ENCODE measurements around the gene RASA2. TPM values are rescaled to one million over a fixed set of nuclear protein-coding genes. Genes with fewer than 3 reads are reported as not detected.

Gene RASA2
- total and polyA plus RNA-seq, 9 of the 15 experiments (the other 6 are each of a cell fraction or from before 2014, with no cell fraction given), result 2.0 to 12.8 (median 9.5) TPM

DNA sequence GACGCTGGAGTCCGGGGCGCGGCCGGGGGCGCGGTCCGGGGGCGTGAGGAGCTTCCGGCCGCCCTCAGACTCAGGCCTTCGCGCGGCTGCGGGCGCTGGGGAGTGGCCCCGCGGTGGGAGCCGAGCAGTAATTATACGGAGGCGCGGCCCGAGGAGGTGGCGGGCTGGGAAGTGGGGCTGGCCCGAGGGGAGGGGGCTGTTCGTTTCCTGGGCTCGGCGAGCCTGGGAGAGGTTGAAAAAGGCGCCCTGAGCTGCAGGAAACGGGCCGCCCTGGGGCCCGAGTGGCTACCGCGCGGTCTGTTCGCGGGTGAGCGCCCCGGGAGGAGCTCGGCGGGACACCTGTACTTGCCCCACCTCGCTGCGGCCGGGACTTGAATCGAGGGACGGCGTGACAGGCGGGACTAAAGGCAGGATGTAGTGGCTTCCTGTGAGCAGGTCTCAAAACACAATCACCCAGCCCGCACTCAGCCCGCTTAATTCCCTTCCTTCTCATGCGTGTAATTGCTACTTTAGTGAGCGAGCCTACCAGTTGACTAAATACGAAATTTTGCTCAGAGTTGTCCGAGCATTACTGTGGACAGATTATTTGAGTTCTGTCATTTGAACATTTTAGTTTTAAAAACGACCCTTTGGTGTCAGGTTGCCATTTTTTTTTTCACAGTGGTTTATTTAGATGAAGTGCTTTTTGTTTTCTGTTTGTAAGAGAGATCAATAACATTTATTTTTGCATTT is 860 bp downstream of the RASA2 start (continued):
- no peak for TF ChIP-seq ZNF778 (CRISPR knock-in tag; IDR thresholded peaks at IDR 0.05)
- peak; percentile 43 for TF ChIP-seq SMARCA4 (IDR thresholded peaks at IDR 0.05)
- TF ChIP-seq POLR2A (conservative IDR thresholded peaks at IDR 0.05), result peak; percentile 83
- no peak for TF ChIP-seq ZNF699 (CRISPR knock-in tag; IDR thresholded peaks at IDR 0.05; ENCODE audit: insufficient replicate concordance)
- TF ChIP-seq, protein P1, sequence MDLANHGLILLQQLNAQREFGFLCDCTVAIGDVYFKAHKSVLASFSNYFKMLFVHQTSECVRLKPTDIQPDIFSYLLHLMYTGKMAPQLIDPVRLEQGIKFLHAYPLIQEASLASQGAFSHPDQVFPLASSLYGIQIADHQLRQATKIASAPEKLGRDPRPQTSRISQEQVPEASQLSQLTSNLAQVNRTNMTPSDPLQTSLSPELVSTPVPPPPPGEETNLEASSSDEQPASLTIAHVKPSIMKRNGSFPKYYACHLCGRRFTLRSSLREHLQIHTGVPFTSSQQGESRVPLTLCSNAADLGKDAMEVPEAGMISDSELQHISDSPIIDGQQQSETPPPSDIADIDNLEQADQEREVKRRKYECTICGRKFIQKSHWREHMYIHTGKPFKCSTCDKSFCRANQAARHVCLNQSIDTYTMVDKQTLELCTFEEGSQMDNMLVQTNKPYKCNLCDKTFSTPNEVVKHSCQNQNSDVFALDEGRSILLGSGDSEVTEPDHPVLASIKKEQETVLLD (IDR thresholded peaks at IDR 0.05), result 0 out of 2 replicates have a peak, but pooled peaks have one; percentile 27
- TF ChIP-seq KAT8 (IDR thresholded peaks at IDR 0.05; ENCODE audit: low read depth), result 0 out of 2 replicates have a peak, but pooled peaks have one; percentile 18
- peak; percentile 35; the same call in 1 of the 2 replicates for TF ChIP-seq RNF2 (IDR thresholded peaks at IDR 0.05)
- no peak for TF ChIP-seq TSC22D4 (tag; IDR thresholded peaks at IDR 0.05)
- no peak for TF ChIP-seq FOXA1 (IDR thresholded peaks at IDR 0.05; ENCODE audit: borderline replicate concordance)
- no peak for TF ChIP-seq ZC3H11A (IDR thresholded peaks at IDR 0.05; ENCODE audit: low read depth, low read length)
- TF ChIP-seq, protein P2, sequence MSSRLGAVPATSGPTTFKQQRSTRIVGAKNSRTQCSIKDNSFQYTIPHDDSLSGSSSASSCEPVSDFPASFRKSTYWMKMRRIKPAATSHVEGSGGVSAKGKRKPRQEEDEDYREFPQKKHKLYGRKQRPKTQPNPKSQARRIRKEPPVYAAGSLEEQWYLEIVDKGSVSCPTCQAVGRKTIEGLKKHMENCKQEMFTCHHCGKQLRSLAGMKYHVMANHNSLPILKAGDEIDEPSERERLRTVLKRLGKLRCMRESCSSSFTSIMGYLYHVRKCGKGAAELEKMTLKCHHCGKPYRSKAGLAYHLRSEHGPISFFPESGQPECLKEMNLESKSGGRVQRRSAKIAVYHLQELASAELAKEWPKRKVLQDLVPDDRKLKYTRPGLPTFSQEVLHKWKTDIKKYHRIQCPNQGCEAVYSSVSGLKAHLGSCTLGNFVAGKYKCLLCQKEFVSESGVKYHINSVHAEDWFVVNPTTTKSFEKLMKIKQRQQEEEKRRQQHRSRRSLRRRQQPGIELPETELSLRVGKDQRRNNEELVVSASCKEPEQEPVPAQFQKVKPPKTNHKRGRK (tag; IDR thresholded peaks at IDR 0.05), result no peak
- TF ChIP-seq VEZF1 (CRISPR knock-in tag; IDR thresholded peaks at IDR 0.05), result 0 out of 2 replicates have a peak, but pooled peaks have one; percentile 25
- no peak for TF ChIP-seq HNRNPLL (IDR thresholded peaks at IDR 0.05; ENCODE audit: low read depth, low read length, poor library complexity, severe bottlenecking)
- TF ChIP-seq, protein P3, sequence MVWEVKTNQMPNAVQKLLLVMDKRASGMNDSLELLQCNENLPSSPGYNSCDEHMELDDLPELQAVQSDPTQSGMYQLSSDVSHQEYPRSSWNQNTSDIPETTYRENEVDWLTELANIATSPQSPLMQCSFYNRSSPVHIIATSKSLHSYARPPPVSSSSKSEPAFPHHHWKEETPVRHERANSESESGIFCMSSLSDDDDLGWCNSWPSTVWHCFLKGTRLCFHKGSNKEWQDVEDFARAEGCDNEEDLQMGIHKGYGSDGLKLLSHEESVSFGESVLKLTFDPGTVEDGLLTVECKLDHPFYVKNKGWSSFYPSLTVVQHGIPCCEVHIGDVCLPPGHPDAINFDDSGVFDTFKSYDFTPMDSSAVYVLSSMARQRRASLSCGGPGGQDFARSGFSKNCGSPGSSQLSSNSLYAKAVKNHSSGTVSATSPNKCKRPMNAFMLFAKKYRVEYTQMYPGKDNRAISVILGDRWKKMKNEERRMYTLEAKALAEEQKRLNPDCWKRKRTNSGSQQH (CRISPR knock-in tag; IDR thresholded peaks at IDR 0.05), result no peak
- TF ChIP-seq, protein P4, sequence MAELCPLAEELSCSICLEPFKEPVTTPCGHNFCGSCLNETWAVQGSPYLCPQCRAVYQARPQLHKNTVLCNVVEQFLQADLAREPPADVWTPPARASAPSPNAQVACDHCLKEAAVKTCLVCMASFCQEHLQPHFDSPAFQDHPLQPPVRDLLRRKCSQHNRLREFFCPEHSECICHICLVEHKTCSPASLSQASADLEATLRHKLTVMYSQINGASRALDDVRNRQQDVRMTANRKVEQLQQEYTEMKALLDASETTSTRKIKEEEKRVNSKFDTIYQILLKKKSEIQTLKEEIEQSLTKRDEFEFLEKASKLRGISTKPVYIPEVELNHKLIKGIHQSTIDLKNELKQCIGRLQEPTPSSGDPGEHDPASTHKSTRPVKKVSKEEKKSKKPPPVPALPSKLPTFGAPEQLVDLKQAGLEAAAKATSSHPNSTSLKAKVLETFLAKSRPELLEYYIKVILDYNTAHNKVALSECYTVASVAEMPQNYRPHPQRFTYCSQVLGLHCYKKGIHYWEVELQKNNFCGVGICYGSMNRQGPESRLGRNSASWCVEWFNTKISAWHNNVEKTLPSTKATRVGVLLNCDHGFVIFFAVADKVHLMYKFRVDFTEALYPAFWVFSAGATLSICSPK (IDR thresholded peaks at IDR 0.05; ENCODE audit: borderline replicate concordance), result 0 out of 2 replicates have a peak, but pooled peaks have one; percentile 51
- TF ChIP-seq TOE1 (IDR thresholded peaks at IDR 0.05; ENCODE audit: borderline replicate concordance), result peak; percentile 41; the same call in 1 of the 2 replicates
- TF ChIP-seq TOE1 (CRISPR knock-in tag; IDR thresholded peaks at IDR 0.05; ENCODE audit: borderline replicate concordance, low read depth), result no peak
- peak; percentile 35; the same call in 1 of the 2 replicates for TF ChIP-seq MBD2 (IDR thresholded peaks at IDR 0.05; ENCODE audit: borderline replicate concordance, low read depth)

All from K562 (cell line).